ENCODE data around the gene GPR161.

The GPR161 gene

DNA sequence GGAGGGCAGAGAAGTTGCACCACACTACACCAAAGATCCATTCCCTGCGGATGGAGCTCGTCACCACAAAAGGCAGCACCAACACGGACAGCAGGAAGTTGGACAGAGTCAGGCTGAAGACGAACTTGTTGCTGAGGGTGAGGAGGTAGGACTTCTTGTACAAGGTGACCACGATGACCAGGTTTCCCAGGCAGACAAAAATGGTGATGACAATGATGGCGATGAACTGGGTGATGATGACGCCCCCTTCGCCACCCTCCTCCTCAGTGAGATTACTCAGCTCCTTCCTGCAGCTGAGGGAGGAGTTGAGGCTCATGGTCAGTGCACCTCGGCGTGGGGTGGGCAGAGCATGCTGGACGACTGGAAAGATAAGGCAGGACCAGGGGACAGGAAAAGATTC lies 32.2 kb downstream of the GPR161 start:
- no peak for DNase-seq

DNA sequence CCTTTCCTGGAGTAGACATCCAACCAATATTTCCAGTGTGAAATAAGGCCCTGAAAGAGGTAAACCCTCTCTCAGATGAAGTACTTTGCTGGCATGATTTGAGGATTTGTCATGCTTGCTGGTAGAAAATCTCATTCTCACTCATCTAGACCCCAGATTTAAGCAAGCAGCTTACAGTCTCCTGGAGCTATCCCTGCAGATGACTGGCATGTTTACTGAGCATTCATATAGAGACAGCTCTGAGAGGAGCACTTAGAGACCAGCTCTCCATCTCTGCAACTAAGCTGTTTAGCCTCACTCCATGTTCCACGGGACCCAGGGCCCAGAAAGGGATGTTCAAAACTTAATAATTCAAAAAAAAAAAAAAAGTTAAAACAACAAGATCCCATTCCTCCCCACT lies 34.2 kb downstream of the GPR161 start:
- no peak for DNase-seq

DNA sequence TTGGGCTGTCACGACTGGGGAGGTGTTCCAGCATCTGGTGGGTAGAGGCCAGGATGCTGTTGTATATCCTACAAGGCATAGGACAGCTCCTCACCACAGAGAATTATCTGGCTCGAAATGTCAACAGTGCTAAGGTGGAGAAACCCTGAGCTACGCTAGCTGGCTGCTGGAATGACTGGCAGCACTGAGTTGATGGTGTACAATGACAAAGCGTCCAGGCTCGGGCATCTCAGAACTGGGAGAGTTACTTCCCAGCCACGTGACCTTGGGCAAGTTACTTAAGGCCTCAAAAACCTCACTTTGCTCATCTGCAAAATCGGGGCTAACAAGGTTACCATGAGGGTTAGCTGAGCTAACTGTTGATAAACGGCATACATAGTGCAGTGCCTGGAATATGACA lies 35.4 kb downstream of the GPR161 start:
- no peak for DNase-seq

DNA sequence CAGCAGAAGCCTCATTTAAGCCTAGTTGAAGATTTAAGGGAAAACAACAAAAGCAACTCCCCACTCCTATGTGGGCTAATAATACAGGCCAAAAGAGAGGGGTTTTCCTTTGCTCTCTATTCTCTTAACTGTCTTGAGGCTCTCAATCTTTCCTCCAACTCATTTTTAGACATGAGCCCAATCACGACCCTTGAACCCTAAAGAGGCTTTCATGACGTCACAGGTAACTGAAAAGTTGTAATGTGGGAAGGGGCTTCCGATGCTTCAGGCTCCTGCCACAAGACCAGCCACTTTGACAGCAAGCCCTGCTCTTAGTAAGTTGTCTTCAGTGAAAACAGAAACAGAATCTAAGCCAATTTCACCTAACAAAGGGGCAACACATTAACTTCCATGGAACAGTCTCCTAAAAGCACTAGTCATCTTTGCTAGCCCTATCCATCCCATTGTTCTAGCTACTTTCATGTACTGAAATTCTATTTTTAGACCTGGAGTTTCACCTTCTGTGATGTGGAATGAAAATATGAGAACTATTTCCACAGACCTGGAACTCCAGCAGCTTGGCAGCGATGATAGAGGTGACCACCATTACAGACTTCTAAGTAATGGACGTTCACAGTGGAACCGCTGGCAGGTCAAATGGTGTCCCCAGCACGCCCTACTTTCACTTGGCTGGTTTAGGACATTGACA lies 36.3 kb downstream of the GPR161 start:
- no peak for DNase-seq

DNA sequence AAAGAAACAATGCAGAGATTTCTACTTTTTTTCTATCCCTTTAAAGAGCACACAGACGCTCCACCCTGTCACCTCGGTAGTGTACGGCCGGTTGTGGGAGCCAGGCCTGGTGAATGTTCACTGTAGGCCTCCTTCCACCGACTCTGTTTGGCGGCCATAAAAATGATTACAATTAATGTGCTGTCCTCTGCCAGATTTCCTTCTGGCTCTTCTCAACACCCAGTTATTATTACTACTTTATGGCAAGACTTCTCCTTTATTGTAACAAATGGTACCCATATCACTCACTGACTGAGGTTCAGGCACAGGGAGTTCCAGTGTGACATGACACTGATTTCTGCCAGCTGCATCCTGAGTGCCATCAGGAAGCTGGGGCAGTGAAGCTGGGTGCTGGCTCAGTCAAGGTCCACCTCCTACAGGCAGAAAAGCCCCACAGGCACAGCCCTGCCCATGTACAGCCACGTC lies 37.4 kb downstream of the GPR161 start:
- DNase-seq: no peak

DNA sequence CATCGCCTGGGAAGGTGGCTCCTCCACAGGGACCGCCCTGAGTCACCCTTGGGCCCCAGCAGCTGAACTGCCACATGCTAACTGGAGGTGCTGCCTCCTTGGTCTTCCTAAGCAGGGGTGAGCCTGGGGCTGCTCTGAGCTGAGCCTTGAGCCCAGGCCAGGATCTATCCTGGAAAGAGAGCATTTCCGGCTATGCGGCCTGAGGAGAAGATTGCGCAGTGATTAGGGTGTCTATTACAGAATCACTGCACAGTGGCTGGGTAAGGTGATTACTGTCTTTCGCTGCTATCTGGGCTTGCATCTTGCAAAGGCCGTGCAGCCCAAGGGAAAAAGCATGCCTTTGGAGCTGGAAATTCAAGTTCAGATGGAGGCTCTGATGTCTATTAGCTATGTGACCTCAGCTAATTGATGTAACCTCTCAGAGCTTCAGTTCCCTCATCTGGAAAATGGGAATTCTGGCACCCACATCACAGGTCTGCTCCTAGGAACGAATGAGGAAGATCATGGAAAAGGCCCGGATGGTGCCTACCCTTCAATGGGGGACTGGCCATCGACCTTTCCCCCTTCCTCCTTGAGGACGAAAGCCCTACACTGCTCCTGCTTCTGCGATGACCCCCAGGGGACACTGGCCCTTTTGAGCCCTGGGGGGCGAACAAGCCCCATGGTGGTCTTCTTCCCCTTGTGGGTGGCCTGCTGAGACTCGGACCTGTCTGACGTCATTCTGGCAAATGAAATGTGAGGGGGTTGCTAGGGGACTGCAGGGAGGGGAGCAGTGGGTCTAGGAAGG lies 38.0 kb downstream of the GPR161 start:
- DNase-seq: no peak

DNA sequence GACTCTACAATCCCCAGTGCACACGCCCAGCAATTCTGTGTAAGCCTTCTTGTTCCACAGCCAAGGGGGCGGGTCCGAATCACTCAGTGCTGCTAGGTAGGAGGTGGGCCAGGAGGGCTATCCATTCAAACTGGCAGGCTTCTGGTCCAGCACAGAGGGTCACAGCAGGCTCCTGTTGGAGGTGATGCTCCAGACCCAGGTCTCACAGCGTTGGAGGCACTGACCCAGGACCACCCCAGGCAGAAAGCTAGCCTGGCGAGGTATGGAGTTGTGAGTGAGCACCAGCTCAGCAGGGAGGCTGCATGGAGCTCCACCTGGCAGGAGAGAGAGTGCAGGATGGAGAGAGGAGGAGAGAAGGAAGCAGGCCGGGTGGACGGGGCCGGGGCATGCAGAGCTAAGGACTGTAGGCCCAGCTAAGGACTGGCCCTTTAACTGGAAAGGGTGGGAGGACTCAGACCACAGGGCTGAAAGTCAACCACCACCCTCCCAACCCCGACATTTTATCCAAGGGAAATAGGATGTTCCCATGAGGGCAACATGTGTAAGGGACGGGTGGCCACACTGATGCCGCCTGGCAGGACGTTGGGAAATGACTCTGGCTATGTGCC lies 38.7 kb downstream of the GPR161 start:
- no peak for DNase-seq

DNA sequence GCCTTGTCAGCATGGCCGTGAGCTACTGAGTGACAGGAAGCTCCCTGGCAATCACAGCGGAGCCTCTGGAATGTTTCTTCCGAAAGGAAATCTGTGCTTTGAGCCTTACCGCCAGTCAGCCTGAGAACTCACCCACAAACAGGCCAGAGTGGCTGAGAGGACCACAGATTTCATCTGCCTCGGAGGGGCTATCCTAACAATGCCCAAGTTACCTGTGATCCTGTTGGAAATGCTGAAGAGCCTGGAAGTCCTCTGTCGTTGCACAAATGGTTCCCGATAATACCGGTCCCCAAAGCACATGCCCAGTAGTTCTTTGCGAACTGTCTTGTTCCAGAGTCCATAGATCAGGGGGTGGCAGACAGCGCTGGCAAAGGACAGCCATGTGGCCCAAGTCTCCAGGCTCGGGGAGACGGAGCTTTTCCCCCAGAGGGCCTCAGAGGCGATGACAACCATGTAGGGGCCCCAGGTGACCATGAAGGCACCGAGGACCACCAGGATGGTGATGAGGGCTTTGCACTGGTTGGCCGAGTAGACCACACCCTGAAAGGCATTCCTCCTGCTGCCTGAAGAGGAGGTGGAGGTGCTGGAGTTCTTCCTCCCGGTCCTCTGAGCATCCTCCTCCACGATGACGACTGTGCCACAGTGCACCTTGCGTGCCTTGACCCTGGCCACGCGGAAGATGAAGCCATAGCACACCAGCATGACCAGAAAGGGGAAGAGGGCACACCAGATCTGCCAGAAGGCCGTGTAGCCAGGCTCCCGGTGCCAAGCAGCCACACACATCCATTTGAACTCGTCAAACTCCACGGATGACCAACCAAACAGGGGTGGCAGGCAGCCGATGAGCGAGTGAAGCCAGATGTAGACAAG lies 40.2 kb downstream of the GPR161 start:
- DNase-seq: no peak

DNA sequence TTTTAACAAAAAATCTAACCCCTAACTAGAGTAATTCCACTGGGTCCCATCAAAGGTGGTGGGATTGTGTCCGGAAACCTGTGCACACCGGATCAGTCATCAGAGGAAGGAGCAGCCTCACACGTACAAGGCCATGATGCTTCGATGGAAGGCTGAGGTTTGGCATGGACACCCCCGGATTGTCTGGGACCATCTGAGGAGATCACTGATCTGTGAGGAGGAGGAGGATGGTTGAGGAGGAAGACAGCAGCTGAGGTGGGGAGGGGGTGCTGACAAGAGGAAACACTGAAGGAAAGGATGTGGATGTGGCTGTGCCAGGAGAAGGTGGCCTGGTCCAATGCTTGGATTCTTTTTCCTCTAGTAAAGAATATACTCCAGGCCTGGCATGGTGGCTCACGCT lies 41.3 kb downstream of the GPR161 start:
- no peak for DNase-seq

DNA sequence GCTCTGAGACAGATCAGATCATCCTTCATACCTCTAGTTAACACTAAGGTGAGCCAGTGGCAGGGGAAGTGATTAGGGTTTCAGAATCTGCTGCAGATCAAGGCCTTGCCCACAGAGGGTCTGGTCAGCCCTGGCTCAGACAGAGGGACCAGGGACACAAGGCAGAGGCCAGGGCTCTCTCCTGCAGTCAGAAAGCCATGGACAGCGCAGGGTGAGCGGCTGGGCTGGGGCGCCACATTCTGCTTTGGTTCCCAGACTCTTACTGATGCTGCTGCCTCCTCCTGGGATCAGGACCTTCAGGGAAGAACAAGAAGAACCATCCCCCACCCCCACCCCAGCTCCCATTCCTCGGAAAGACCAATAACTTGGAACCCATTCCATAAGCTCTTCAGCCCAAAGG lies 43.1 kb downstream of the GPR161 start:
- DNase-seq: no peak

DNA sequence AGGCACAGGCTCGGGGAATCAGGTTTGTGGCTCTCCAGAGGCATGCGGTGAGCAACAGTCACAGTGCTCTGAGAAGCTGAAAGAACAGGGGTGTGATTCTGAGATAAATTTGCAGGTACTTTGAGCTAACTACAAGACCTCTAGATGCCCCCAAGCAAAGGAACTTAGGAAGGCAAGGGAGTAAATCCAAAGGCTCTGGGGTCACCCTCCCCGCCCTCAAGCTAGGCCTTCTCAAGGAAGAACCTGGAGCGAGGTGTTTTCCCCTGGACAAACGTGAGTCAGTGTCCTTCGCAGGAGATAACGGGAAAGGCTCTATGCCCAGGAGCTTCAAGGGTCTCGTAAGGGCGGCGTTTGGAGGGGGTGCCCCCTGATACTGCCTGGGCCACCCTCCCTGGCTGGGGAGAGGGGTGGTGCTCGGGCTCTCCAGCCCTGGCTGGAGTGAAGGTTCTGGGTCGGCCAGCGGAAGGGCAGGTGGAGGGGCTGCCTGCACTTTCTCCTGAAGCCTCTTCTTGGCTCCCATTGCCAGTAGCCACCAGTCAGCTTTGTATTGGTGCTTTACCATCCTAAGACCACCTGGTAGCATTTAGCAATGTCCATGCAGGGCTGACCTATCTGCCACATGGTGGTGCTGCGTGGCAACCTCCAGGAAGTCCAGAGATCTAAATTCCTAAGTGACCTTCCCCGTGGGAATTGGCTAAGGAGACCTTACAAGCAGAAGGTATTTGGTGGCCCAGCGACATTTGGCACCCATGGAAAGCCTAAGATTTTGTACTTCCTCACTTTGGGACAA lies 44.0 kb downstream of the GPR161 start:
- no peak for DNase-seq

DNA sequence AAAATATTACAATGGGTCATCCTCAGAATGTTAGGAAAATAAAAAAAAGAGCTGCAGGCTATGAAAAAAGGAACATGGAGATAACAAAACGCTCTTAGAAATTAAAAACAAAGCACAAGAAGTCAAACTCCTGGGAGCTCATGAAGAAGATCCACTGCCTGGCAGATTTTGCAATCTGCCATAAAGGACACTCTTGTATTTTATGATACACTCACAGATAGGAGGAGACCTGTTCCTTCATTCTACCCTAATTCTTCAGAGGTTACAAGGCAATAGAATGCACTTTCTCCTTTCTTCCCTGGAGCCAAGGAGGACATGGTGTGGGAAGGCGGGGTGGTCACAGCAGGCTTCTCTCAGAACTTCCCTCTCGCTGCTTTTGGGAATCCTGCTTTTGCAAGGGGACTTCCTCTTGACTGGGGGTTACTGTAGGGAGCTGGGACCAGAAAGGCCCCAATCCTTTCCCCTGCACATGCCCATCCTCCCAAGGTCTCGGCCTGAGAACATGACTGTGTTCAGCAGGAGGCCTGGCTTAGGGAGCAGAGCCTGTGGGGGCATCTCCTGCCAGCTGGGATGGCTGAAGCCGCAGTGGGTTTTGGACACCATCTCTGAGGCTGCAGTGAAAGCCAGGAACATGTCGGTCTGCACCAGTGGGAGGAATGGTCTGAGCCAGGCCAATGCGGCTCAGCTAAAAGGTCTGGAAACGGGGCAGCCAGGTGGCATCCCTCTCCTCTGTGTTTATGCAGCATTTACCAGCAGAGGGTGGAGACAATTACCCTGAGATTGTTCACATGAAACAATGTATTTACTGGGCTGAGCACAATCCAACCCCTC lies 44.8 kb downstream of the GPR161 start:
- DNase-seq: no peak

DNA sequence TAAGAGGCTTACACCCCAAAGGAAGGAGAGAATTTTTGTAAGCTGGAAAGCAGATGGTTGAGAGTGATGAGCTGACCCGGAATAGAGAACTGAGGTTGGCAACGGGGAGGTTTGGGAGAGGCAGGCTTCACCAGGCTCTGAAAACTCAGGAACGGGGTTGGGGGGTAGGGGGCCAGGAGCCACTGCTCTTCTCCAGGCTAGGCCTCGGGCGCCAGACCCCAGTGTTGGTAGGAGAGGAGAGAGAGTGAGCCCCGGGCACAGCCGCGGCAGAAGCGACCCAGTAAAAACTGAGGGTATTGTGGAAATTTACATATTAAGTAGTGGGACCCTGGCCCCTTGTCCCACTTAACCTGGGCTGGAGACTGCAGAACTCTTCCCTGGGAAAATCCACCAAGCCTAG lies 45.7 kb downstream of the GPR161 start:
- DNase-seq: no peak

DNA sequence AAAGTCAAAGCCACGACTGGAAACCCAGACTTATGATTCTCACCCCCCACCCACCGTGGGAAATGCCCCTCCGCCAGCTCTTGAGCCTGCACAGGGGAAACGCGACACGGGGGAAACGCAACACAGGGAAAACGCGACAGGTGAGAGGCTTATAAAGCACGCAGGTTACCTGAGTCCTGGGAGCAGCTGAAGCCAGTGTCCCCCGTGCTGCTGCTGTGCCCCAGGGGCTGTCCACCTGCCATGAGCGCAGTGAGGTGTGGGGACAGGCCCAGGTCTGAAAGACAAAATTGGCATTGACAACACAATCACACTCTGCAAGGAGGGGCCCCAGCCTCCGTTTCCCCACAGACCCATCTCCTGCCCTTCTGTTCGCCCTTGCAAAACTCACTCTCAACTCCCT lies 46.3 kb downstream of the GPR161 start:
- DNase-seq: no peak

DNA sequence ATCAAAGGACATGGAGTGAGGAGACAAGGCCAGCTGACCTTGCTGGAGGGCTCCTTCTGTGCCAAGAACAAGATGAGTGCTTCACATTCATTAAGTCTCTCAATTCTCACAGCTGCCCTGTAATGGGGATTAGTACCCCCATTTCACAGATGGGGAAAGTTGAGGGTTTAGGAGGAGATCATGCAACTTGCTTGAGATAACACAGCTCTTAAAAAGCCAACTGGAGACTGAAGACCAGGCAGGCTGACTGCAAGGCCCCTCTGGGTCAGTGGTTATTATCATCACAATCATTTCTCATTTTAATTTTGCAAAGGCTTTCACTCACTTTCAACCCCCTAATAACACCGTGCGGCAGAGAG lies 46.8 kb downstream of the GPR161 start:
- DNase-seq: no peak

DNA sequence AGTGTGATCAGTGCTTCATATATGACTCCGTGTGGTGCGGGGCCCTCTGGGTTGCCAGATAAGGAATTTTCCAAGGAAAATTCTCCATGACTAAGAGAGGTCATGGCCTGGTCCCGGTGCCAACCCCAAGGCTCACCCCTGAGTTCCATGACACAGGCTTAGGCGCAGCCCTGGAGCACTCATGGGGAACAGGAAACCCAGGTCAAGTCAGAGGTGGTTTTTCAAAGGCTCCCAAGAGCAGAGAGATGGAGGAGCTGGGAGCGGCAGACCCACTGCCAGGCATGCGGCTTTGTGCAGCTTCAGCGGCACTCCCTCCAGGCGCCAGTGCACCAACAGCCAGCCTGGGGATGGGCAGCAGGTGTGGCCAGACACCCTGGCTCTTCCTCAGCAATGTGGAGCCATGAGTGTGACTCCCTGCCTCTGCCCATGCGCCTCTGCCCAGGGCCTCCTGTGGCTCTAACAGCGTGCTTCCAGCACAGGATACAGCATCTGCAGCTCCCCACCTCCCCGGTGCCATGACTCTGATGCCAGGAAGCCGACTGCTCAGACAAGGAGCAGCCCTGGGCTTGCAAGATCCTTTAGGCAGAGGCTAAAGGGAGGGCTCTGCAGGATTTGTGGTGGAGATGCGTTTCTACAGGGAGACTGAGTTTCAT lies 47.3 kb downstream of the GPR161 start:
- no peak for DNase-seq

DNA sequence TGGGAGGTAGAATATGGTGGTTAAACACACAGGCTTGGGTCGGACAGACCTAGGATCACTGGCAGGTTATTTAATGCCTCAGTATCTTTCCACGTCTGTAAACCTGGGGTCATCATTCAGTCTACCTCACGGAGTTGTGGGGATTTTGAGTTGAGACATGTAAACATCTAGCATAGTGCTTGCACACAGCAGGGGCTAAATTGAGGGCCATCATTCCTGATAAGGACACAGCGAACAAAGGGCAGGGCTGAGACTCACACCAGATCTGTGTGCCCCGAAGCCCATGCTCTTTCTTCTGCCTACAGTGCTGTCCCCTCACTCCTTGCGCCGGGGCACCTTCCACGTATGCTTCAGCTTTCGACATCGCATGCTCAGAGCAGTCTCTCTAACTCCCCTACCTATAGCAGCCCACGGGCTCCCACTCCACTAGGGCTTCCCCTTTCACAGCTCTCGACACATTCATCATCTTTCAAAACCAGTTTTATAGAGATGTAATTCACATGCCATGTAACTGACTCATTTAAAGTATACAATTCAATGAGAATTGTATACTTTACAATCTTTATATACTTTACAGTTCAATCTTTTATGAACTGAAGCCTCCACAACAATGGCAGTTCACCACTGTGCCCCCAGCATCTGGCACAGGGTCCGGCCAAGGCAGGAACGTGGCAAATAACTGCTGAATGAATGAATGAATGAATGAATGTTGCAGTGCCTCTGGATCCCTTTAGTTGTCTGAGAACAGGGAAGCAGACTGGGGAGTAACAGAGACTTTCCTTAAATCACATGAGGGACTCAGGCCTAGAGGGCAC lies 48.0 kb downstream of the GPR161 start:
- no peak for DNase-seq

DNA sequence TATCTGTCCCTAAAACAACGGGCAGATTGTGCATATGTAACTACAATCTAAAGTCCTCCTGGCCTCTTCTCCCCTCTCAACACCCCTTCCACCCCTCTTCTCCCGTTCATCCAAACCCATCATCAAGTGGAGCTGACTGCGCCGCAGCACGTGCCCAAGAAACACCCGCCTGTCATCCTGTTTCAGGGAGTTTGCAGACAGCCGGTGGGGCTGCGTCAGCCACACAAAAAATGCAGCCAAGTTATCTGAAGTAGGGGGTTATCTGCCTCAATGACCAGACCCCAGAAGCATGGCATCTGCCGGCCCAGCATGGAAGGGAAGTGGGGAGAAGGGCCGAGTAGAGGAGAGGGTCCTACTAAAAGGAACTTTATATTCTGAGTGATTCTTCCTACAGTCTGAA lies 49.0 kb downstream of the GPR161 start:
- no peak for DNase-seq

DNA sequence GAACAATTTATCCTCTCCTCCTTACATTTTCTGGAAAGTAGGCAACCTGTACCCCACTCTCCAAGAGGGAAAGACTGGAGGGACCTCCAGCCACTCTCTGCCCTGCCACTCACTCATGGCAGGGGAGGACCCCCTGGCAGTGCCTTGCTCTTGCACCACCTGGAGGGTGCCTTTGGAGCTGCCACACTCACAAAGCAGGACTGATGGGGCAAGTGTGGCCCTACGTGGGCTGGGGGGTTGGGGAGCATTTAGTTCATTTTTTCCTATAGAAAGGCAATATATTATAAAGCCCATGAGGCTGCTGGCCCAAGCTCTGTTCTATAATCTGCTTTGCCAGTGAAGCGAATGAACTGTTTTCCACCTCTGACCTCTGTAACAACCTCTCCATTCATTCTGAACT lies 50.3 kb downstream of the GPR161 start:
- DNase-seq: no peak

DNA sequence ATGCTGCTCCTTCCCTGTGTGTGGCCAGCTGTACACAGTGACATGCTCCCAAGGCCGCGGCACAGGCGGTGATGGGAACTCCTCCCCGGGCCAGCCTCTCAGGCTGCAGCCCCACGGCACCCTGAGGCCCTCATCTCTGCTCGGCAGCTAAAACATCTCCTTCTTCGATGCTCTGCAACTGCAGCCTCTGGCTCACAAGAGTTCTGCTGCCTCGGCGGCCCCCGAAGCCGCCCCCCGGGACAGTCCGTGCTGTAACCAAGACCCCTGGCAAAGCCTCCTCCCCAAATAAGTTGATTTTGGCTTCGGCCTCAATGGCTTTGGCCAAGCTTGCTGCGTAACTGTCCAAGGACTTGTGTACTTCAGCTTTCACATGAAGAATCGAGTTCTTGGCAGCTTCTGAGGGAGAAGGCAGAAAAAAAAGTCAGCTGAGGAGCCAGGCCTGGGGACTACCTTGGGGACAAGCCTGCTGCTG lies 51.3 kb downstream of the GPR161 start:
- DNase-seq: no peak

All from Kasumi-1 (cell line).